ENCODE results near the gene ENOX1. TPM values are rescaled to one million over a fixed set of nuclear protein-coding genes. Genes with fewer than 3 reads are reported as not detected.

Gene ENOX1
- total and polyA plus RNA-seq, 2 donors, result 4.0 to 5.7 TPM

- H3K4me1 ChIP-seq (ENCODE audit: control insufficient read depth in 2 of 2, insufficient read depth in 2 of 2, low read length in 2 of 2), result no peaks in the 10 kb centered on the region
- no peaks in the 10 kb centered on the region for H3K27me3 ChIP-seq (ENCODE audit: control insufficient read depth in 2 of 2, insufficient read depth in 1 of 2, low read length in 1 of 2)
- no peak overlapping the region for H3K4me3 ChIP-seq (ENCODE audit: low read length in 2 of 2)
- no peaks in the 10 kb centered on the region for H3K36me3 ChIP-seq (ENCODE audit: control insufficient read depth in 2 of 2, insufficient read depth in 2 of 2, low read length in 1 of 2)
- no peaks in the 10 kb centered on the region for H3K9me3 ChIP-seq (ENCODE audit: control insufficient read depth in 2 of 2, insufficient read depth in 1 of 2, low read length in 1 of 2)
- H3K27ac ChIP-seq (ENCODE audit: low read depth in 1 of 2, low read length in 1 of 2), result no peak overlapping the region
- 95% methylated on average over 7 of the region's 7 CpGs for WGBS
- no peak for DNase-seq (ENCODE audit: low read depth in 6 of 9, low spot score in 9 of 9)
Observed at GRCh38 chr13:43596924-43597598, 189.7 kb downstream of the ENOX1 start.

- Histone ChIP-seq H3K27me3 (ENCODE audit: control insufficient read depth in 2 of 2, insufficient read depth in 1 of 2, low read length in 1 of 2) (no peaks in the 10 kb centered on the region), H3K27ac (ENCODE audit: low read depth in 1 of 2, low read length in 1 of 2) (no peak overlapping the region), H3K36me3 (ENCODE audit: control insufficient read depth in 2 of 2, insufficient read depth in 2 of 2, low read length in 1 of 2) (no peaks in the 10 kb centered on the region), H3K9me3 (ENCODE audit: control insufficient read depth in 2 of 2, insufficient read depth in 1 of 2, low read length in 1 of 2) (no peaks in the 10 kb centered on the region), H3K4me3 (ENCODE audit: low read length in 2 of 2) (no peak overlapping the region), H3K4me1 (ENCODE audit: control insufficient read depth in 2 of 2, insufficient read depth in 2 of 2, low read length in 2 of 2) (no peaks in the 10 kb centered on the region)
- DNase-seq (ENCODE audit: low read depth in 6 of 9, low spot score in 9 of 9), result no peak
- over 99% methylated on average over 2 of the region's 2 CpGs for WGBS
Observed at GRCh38 chr13:43596006-43596405, 190.8 kb downstream of the ENOX1 start.

GRCh38 chr13:43587376-43587775 is 199.4 kb downstream of the ENOX1 start:
- Histone ChIP-seq H3K27me3 (ENCODE audit: control insufficient read depth in 2 of 2, insufficient read depth in 1 of 2, low read length in 1 of 2) (no peaks in the 10 kb centered on the region), H3K4me3 (ENCODE audit: low read length in 2 of 2) (no peak overlapping the region), H3K36me3 (ENCODE audit: control insufficient read depth in 2 of 2, insufficient read depth in 2 of 2, low read length in 1 of 2) (no peaks in the 10 kb centered on the region), H3K27ac (ENCODE audit: low read depth in 1 of 2, low read length in 1 of 2) (no peak overlapping the region), H3K9me3 (ENCODE audit: control insufficient read depth in 2 of 2, insufficient read depth in 1 of 2, low read length in 1 of 2) (no peaks in the 10 kb centered on the region), H3K4me1 (ENCODE audit: control insufficient read depth in 2 of 2, insufficient read depth in 2 of 2, low read length in 2 of 2) (peaks cover 0 to 8% of the 10 kb centered on the region in 2 donors)
- no peak for DNase-seq (ENCODE audit: low read depth in 6 of 9, low spot score in 9 of 9)

GRCh38 chr13:43584751-43585150 is 202.0 kb downstream of the ENOX1 start:
- Histone ChIP-seq H3K4me3 (ENCODE audit: low read length in 2 of 2) (no peak overlapping the region), H3K27me3 (ENCODE audit: control insufficient read depth in 2 of 2, insufficient read depth in 1 of 2, low read length in 1 of 2) (no peaks in the 10 kb centered on the region), H3K4me1 (ENCODE audit: control insufficient read depth in 2 of 2, insufficient read depth in 2 of 2, low read length in 2 of 2) (peaks cover 0 to 8% of the 10 kb centered on the region in 2 donors), H3K27ac (ENCODE audit: low read depth in 1 of 2, low read length in 1 of 2) (no peak overlapping the region), H3K36me3 (ENCODE audit: control insufficient read depth in 2 of 2, insufficient read depth in 2 of 2, low read length in 1 of 2) (no peaks in the 10 kb centered on the region), H3K9me3 (ENCODE audit: control insufficient read depth in 2 of 2, insufficient read depth in 1 of 2, low read length in 1 of 2) (no peaks in the 10 kb centered on the region)
- 97% methylated on average over 3 of the region's 3 CpGs for WGBS
- DNase-seq (ENCODE audit: low read depth in 6 of 9, low spot score in 9 of 9), result no peak

GRCh38 chr13:43583321-43583720 is 203.5 kb downstream of the ENOX1 start:
- H3K27ac ChIP-seq (ENCODE audit: low read depth in 1 of 2, low read length in 1 of 2), result no peak overlapping the region

GRCh38 chr13:43580280-43580679 is 206.5 kb downstream of the ENOX1 start:
- H3K9me3 ChIP-seq (ENCODE audit: control insufficient read depth in 2 of 2, insufficient read depth in 1 of 2, low read length in 1 of 2), result no peaks in the 10 kb centered on the region
- no peaks in the 10 kb centered on the region for H3K4me1 ChIP-seq (ENCODE audit: control insufficient read depth in 2 of 2, insufficient read depth in 2 of 2, low read length in 2 of 2)
- H3K27me3 ChIP-seq (ENCODE audit: control insufficient read depth in 2 of 2, insufficient read depth in 1 of 2, low read length in 1 of 2), result no peaks in the 10 kb centered on the region
- no peak for DNase-seq (ENCODE audit: low read depth in 6 of 9, low spot score in 9 of 9)
- WGBS, result 98% methylated on average over 4 of the region's 4 CpGs
- H3K27ac ChIP-seq (ENCODE audit: low read depth in 1 of 2, low read length in 1 of 2), result no peak overlapping the region
- no peak overlapping the region for H3K4me3 ChIP-seq (ENCODE audit: low read length in 2 of 2)
- no peaks in the 10 kb centered on the region for H3K36me3 ChIP-seq (ENCODE audit: control insufficient read depth in 2 of 2, insufficient read depth in 2 of 2, low read length in 1 of 2)

More at GRCh38 chr13:43583321-43583720, 203.5 kb downstream of the ENOX1 start:
- Histone ChIP-seq H3K27me3 (ENCODE audit: control insufficient read depth in 2 of 2, insufficient read depth in 1 of 2, low read length in 1 of 2) (no peaks in the 10 kb centered on the region), H3K36me3 (ENCODE audit: control insufficient read depth in 2 of 2, insufficient read depth in 2 of 2, low read length in 1 of 2) (no peaks in the 10 kb centered on the region), H3K4me3 (ENCODE audit: low read length in 2 of 2) (no peak overlapping the region), H3K4me1 (ENCODE audit: control insufficient read depth in 2 of 2, insufficient read depth in 2 of 2, low read length in 2 of 2) (peaks cover 0 to 8% of the 10 kb centered on the region in 2 donors), H3K9me3 (ENCODE audit: control insufficient read depth in 2 of 2, insufficient read depth in 1 of 2, low read length in 1 of 2) (no peaks in the 10 kb centered on the region)
- WGBS, result 94% methylated on average over 1 of the region's 1 CpG
- no peak for DNase-seq (ENCODE audit: low read depth in 6 of 9, low spot score in 9 of 9)

- H3K4me1 ChIP-seq (ENCODE audit: control insufficient read depth in 2 of 2, insufficient read depth in 2 of 2, low read length in 2 of 2), result no peaks in the 10 kb centered on the region
- H3K27me3 ChIP-seq (ENCODE audit: control insufficient read depth in 2 of 2, insufficient read depth in 1 of 2, low read length in 1 of 2), result no peaks in the 10 kb centered on the region
- H3K36me3 ChIP-seq (ENCODE audit: control insufficient read depth in 2 of 2, insufficient read depth in 2 of 2, low read length in 1 of 2), result no peaks in the 10 kb centered on the region
- H3K27ac ChIP-seq (ENCODE audit: low read depth in 1 of 2, low read length in 1 of 2), result no peak overlapping the region
- H3K4me3 ChIP-seq (ENCODE audit: low read length in 2 of 2), result no peak overlapping the region
- no peaks in the 10 kb centered on the region for H3K9me3 ChIP-seq (ENCODE audit: control insufficient read depth in 2 of 2, insufficient read depth in 1 of 2, low read length in 1 of 2)
- no peak for DNase-seq (ENCODE audit: low read depth in 6 of 9, low spot score in 9 of 9)
Observed at GRCh38 chr13:43579321-43579720, 207.5 kb downstream of the ENOX1 start.

- WGBS, result 55% methylated on average over 4 of the region's 4 CpGs
- Histone ChIP-seq H3K4me3 (ENCODE audit: low read length in 2 of 2) (no peak overlapping the region), H3K36me3 (ENCODE audit: control insufficient read depth in 2 of 2, insufficient read depth in 2 of 2, low read length in 1 of 2) (no peaks in the 10 kb centered on the region), H3K4me1 (ENCODE audit: control insufficient read depth in 2 of 2, insufficient read depth in 2 of 2, low read length in 2 of 2) (no peaks in the 10 kb centered on the region), H3K27ac (ENCODE audit: low read depth in 1 of 2, low read length in 1 of 2) (no peak overlapping the region), H3K9me3 (ENCODE audit: control insufficient read depth in 2 of 2, insufficient read depth in 1 of 2, low read length in 1 of 2) (no peaks in the 10 kb centered on the region), H3K27me3 (ENCODE audit: control insufficient read depth in 2 of 2, insufficient read depth in 1 of 2, low read length in 1 of 2) (no peaks in the 10 kb centered on the region)
- no peak for DNase-seq (ENCODE audit: low read depth in 6 of 9, low spot score in 9 of 9)
Observed at GRCh38 chr13:43574605-43575004, 212.2 kb downstream of the ENOX1 start.

GRCh38 chr13:43573802-43574514 is 212.8 kb downstream of the ENOX1 start:
- H3K4me1 ChIP-seq (ENCODE audit: control insufficient read depth in 2 of 2, insufficient read depth in 2 of 2, low read length in 2 of 2), result no peaks in the 10 kb centered on the region
- no peaks in the 10 kb centered on the region for H3K9me3 ChIP-seq (ENCODE audit: control insufficient read depth in 2 of 2, insufficient read depth in 1 of 2, low read length in 1 of 2)
- H3K36me3 ChIP-seq (ENCODE audit: control insufficient read depth in 2 of 2, insufficient read depth in 2 of 2, low read length in 1 of 2), result no peaks in the 10 kb centered on the region
- 94% methylated on average over 6 of the region's 6 CpGs for WGBS
- no peak overlapping the region for H3K27ac ChIP-seq (ENCODE audit: low read depth in 1 of 2, low read length in 1 of 2)
- no peaks in the 10 kb centered on the region for H3K27me3 ChIP-seq (ENCODE audit: control insufficient read depth in 2 of 2, insufficient read depth in 1 of 2, low read length in 1 of 2)
- no peak overlapping the region for H3K4me3 ChIP-seq (ENCODE audit: low read length in 2 of 2)
- DNase-seq (ENCODE audit: low read depth in 6 of 9, low spot score in 9 of 9), result no peak
